Stimulated activated naive CD8-positive, alpha-beta T cell treated with anti-CD3 and anti-CD28 coated beads, Interleukin-15, amount 100 ng/mL, for 72 hours (primary cell): ENCODE results near the gene CCDC137.

Experiments used
- ATAC-seq: fragments of 150-1000 bp; cut with Tn5 transposase; 2 replicates; pipeline ENCODE4 v1.10.0; 2021; ENCODE audit warnings: mild to moderate bottlenecking, moderate library complexity
- DNase-seq, 2 donors: peaks; one replicate each; pipeline ENCODE4 v3.0.0; 2021 to 2022
- H3K27ac Mint-ChIP-seq, 2 donors: one replicate each; pipeline ENCODE4 v1.8.0; 2022; ENCODE audit warnings: mild to moderate bottlenecking in 2 of 2, mixed read lengths in 2 of 2, moderate library complexity in 2 of 2
- H3K27me3 Mint-ChIP-seq: one replicate; pipeline ENCODE4 v1.8.0; 2022; ENCODE audit warnings: mixed read lengths
- H3K4me1 Mint-ChIP-seq: one replicate; pipeline ENCODE4 v1.8.0; 2022; ENCODE audit warnings: mild to moderate bottlenecking, mixed read lengths
- H3K4me3 Mint-ChIP-seq, 2 donors: one replicate each; pipeline ENCODE4 v1.8.0; 2022; ENCODE audit warnings: mild to moderate bottlenecking in 2 of 2, mixed read lengths in 2 of 2, moderate library complexity in 1 of 2
- H3K9me3 Mint-ChIP-seq, 2 donors: one replicate each; pipeline ENCODE4 v1.8.0; 2022; ENCODE audit warnings: mixed read lengths in 2 of 2

CCDC137 gene

GRCh38 chr17:81644976-81645952, 21.3 kb upstream of the CCDC137 start:
- ATAC-seq (no peak), DNase-seq (no peak)
- H3K9me3 Mint-ChIP-seq, result no peaks in the 10 kb centered on the region
- no peaks in the 10 kb centered on the region for H3K4me1 Mint-ChIP-seq
- no peak overlapping the region for H3K27ac Mint-ChIP-seq
- H3K27me3 Mint-ChIP-seq, result peaks cover 31% of the 10 kb centered on the region
- H3K4me3 Mint-ChIP-seq, result no peak overlapping the region

DNA sequence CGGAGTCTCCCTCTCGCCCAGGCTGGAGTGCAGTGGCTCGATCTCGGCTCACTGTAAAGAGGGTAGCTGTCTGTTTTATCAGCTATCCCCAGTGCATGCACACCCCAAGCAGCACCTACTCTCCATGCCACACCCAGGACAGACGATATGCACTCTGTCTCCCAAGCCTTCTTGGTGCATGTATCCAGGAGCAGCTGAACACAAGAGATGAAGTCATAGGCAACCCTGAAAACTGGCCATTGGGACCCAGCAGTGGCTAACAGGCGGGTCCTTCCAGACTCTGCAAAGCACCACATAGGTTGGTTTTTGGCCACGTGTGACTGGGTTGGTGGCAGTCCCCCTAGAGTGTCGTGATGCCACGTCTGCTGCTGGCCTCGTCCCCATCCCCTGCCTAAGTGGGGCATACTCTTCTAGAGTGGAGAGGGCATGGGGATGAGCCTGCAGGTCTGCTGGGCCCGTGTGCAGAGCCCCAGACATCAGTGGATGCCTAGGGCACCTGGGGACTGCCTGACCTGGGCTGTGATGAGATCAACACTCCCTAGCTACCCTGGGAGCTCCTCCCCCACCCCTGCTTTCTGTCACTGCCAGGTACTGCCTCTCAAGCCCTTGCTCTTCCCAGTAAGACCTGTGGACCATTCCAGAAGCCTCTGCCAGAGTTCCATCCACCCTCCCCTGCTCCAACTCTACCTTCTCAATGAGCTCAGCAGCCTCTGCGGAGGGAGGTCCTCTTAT, 19.5 kb upstream of the CCDC137 start:
- ATAC-seq (no peak), DNase-seq (no peak)
- Mint-ChIP-seq H3K4me3 (no peak overlapping the region), H3K9me3 (no peaks in the 10 kb centered on the region), H3K27ac (no peak overlapping the region), H3K27me3 (peaks cover 48% of the 10 kb centered on the region), H3K4me1 (peaks cover 5% of the 10 kb centered on the region)

GRCh38 chr17:81647640-81648012, 18.9 kb upstream of the CCDC137 start:
- Mint-ChIP-seq H3K4me3 (no peak overlapping the region), H3K9me3 (no peaks in the 10 kb centered on the region), H3K27ac (no peak overlapping the region), H3K4me1 (peaks cover 7% of the 10 kb centered on the region), H3K27me3 (peaks cover 50% of the 10 kb centered on the region)
- no peak for ATAC-seq
- no peak for DNase-seq

DNA sequence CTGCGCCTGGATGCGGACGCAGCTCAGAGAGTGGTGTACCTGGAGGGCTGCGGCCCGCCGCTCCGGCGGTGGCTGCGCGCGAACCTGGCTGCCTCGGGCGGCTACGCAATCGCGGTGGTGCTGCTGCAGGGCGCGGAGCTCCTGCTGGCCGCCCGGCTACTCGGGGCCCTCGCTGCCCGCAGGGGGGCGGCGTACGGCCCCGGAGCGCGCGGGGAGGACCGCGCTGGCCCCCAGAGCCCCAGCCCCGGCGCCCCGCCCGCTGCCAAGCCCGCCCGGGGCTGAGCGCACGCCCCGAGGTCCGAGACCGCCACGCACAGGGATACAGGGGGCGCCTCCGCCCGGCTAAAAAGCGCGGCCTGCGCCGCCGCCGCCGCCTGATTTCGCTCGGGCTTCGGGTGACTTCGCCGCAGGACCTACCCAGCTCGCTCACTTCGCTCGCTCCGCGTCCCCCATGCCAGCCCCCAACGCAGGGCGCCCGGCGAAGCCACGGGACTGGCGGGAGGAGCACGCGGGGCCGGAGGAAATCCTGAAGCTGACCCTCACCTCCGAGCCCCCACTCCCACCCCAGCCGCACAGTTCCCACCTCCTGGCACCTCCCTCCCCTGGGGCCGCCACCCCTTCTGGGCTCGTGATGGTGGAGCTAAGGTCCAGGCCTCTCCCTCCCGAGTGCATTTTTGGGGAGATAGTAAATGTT, 18.4 kb upstream of the CCDC137 start:
- Mint-ChIP-seq H3K4me3 (no peak overlapping the region), H3K27ac (no peak overlapping the region), H3K9me3 (no peaks in the 10 kb centered on the region), H3K27me3 (peaks cover 50% of the 10 kb centered on the region), H3K4me1 (peaks cover 12% of the 10 kb centered on the region)
- DNase-seq (no peak), ATAC-seq (no peak)

- no peaks in the 10 kb centered on the region for H3K9me3 Mint-ChIP-seq
- H3K4me3 Mint-ChIP-seq, result no peak overlapping the region
- H3K4me1 Mint-ChIP-seq, result peaks cover 17% of the 10 kb centered on the region
- ATAC-seq, result no peak
- DNase-seq, result no peak
- no peak overlapping the region for H3K27ac Mint-ChIP-seq
- peaks cover 50% of the 10 kb centered on the region for H3K27me3 Mint-ChIP-seq
Measured at GRCh38 chr17:81648707-81649085, 17.8 kb upstream of the CCDC137 start.

DNA sequence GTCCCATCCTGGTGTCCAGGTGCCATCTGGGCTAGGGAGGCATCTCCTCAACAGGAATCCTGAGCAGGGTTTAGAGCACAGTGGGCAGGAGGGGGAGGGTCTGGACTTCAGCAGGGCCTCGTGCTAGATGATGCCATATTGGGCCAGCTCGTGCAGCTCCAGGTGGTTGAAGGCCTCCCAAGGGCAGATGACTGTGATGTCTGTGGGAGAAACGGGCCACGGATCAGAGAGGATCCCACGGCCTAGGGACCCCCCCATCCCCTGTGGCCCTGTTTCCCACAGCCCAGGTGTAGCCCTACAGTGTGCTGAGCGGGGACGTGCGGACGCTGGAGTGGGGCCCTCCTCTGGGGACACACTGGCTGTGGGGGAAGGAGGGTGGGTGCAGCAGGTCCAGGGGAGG, 15.6 kb upstream of the CCDC137 start:
- H3K9me3 Mint-ChIP-seq, result no peaks in the 10 kb centered on the region
- peaks cover 50% of the 10 kb centered on the region for H3K27me3 Mint-ChIP-seq
- peaks cover 25% of the 10 kb centered on the region for H3K4me1 Mint-ChIP-seq
- no peak overlapping the region for H3K27ac Mint-ChIP-seq
- no peak for DNase-seq
- H3K4me3 Mint-ChIP-seq, result no peak overlapping the region
- no peak for ATAC-seq

DNA sequence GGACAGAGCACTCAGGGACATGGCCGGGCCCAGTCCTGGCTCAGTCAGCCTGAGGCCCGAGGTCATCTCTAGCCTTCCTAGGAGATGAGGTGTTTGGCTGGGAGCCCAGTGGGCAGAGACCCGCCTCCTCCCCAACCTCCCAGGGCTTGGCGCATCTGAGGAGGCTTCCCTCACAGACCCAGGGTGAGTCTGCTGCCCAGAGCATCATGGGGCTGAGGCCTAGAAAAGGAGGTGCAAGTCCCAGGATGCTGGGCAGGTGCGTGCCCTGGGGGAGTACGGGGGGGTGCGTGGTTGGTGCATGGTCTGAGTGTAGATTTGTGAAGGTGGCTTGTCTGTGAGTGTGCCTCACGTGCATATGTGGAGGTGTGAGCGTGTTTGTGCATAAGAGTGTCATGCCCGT, 14.8 kb upstream of the CCDC137 start:
- Mint-ChIP-seq H3K4me1 (peaks cover 32% of the 10 kb centered on the region), H3K9me3 (no peaks in the 10 kb centered on the region), H3K27me3 (peaks cover 50% of the 10 kb centered on the region), H3K27ac (no peak overlapping the region), H3K4me3 (peak overlapping the region; percentile 58 to 60)
- ATAC-seq (no peak), DNase-seq (no peak)

DNA sequence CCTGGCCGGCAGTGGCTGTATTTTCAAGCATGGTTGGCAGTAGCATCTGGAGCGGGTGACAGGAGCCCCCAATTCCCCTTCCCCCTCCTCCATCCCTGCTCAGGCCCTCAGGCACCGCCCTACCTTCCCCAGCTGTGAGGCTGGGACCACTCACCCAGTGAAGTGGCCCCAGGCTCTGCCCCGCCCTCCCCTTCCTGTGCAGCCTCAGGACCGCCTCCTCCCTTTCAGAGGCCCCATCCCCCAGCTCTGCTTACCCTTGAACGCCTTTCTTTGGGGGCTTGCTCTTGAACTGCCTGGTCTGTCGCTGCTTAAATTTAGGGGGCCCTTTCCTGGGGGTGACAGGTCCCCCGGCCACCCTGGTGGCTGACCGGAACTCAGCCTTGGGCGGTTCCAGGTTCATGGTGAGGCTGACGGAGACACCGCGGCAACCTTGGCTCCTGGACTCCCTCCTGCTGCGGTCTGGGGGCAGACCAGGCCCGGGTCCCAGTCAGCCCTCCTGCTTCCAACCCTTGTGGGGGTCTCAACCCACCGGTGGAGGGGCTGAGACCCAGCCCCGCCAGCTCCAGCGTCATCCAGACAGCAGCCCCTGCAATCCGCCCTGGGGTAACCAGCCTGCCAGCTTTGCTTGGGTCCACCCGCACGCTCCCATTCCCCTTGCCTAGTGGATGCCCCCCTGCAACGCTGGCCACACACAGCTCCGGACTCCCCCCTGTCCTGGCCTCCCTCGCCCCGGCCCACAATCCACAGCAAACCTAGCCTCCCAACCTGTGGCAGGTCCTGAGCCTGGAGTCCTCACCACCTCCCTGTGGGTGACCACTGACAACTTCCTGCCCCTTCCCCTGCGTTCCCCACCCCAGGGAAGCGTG, 13.4 kb upstream of the CCDC137 start:
- ATAC-seq, result peak; percentile 74
- H3K9me3 Mint-ChIP-seq, result no peaks in the 10 kb centered on the region
- peak overlapping the region; percentile 94 to 96 for H3K4me3 Mint-ChIP-seq
- peak overlapping the region; percentile 96 to 97 for H3K27ac Mint-ChIP-seq
- peak in 1 of 2 donors; percentile 32 for DNase-seq
- H3K27me3 Mint-ChIP-seq, result peaks cover 35% of the 10 kb centered on the region
- peaks cover 40% of the 10 kb centered on the region for H3K4me1 Mint-ChIP-seq

- Mint-ChIP-seq H3K9me3 (no peaks in the 10 kb centered on the region), H3K4me3 (no peak overlapping the region), H3K27me3 (peaks cover 17% of the 10 kb centered on the region), H3K27ac (no peak overlapping the region), H3K4me1 (peaks cover 40% of the 10 kb centered on the region)
- no peak for ATAC-seq
- no peak for DNase-seq
Measured at GRCh38 chr17:81655378-81656117, 11.0 kb upstream of the CCDC137 start.

- Mint-ChIP-seq H3K9me3 (no peaks in the 10 kb centered on the region), H3K4me1 (peaks cover 40% of the 10 kb centered on the region), H3K27ac (peak within 1 kb of the TSS in 1 of 2 donors; percentile 74), H3K27me3 (peaks cover 10% of the 10 kb centered on the region), H3K4me3 (no peak within 1 kb of the TSS)
- no peak for ATAC-seq
- no peak for DNase-seq
Measured at GRCh38 chr17:81656118-81656743, 10.3 kb upstream of the CCDC137 start, which contains the start of gene PDE6G. TSS of gene PDE6G (minus strand) at chr17:81656542. CDS start at chr17:81653305, 3,237 bp downstream.

DNA sequence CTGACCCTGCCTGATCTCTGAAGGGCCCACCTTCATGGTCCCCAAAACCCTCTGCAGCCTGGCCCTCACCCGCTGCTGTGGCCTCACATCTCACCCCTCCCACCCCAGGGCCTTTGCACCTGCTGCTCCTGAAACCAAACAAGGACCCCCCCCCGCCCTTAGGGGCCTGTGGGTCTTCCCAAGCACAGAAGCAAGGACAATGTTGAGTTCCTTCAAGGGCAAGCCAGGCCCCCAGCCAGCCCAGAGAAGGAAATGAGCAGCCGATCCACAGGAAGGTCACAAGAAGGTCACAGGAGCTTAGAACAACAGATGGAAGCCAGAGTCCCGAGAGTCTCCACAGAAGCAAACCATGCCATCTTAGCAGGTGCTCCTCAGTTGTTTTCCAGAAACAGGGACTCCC, 9.7 kb upstream of the CCDC137 start:
- Mint-ChIP-seq H3K4me1 (peaks cover 37% of the 10 kb centered on the region), H3K9me3 (no peaks in the 10 kb centered on the region), H3K27me3 (peaks cover 4% of the 10 kb centered on the region), H3K27ac (peak overlapping the region in 1 of 2 donors; percentile 74), H3K4me3 (no peak overlapping the region)
- ATAC-seq (no peak), DNase-seq (no peak)

GRCh38 chr17:81659038-81659437, 7.5 kb upstream of the CCDC137 start:
- Mint-ChIP-seq H3K4me3 (no peak overlapping the region), H3K9me3 (no peaks in the 10 kb centered on the region), H3K27ac (peak overlapping the region in 1 of 2 donors; percentile 33), H3K27me3 (no peaks in the 10 kb centered on the region), H3K4me1 (peaks cover 35% of the 10 kb centered on the region)
- DNase-seq, result no peak
- no peak for ATAC-seq

DNA sequence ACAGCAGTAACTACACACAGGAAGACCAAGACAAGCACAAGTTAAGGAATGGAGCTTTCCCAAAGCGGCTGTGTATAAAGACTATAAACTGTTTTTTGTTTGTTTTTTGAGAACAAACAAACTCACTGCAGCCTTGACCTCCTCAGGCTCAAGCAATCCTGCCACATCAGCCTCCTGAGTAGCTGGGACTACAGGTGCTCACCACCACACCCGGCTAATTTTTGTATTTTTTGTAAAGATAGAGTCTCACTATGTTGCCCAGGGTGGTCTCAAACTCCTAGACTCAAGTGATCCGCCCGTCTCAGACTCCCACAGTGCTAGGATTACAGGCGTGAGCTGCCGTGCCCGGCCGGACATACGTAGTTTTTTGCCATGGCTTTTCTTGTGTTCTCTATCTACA, 6.1 kb upstream of the CCDC137 start:
- no peak overlapping the region for H3K4me3 Mint-ChIP-seq
- peaks cover 45% of the 10 kb centered on the region for H3K4me1 Mint-ChIP-seq
- ATAC-seq (no peak), DNase-seq (no peak)
- no peaks in the 10 kb centered on the region for H3K27me3 Mint-ChIP-seq
- no peak overlapping the region for H3K27ac Mint-ChIP-seq
- no peaks in the 10 kb centered on the region for H3K9me3 Mint-ChIP-seq

GRCh38 chr17:81662002-81662401, 4.5 kb upstream of the CCDC137 start:
- Mint-ChIP-seq H3K27ac (no peak overlapping the region), H3K9me3 (no peaks in the 10 kb centered on the region), H3K4me1 (peaks cover 46% of the 10 kb centered on the region), H3K4me3 (no peak overlapping the region), H3K27me3 (no peaks in the 10 kb centered on the region)
- ATAC-seq (no peak), DNase-seq (no peak)
